Stimulated activated CD4-positive, alpha-beta T cell treated with anti-CD3 and anti-CD28 coated beads, TNF-alpha, amount 100 ng/mL, for 1 hour (primary cell): Measurements from ENCODE around the gene FNIP2.

Experiments
- DNase-seq, 3 donors: peaks; one replicate each; pipeline ENCODE4 v3.0.0-alpha.2; 2020; ENCODE audit warnings: low read depth in 3 of 3, low spot score in 1 of 3

FNIP2 gene

DNA sequence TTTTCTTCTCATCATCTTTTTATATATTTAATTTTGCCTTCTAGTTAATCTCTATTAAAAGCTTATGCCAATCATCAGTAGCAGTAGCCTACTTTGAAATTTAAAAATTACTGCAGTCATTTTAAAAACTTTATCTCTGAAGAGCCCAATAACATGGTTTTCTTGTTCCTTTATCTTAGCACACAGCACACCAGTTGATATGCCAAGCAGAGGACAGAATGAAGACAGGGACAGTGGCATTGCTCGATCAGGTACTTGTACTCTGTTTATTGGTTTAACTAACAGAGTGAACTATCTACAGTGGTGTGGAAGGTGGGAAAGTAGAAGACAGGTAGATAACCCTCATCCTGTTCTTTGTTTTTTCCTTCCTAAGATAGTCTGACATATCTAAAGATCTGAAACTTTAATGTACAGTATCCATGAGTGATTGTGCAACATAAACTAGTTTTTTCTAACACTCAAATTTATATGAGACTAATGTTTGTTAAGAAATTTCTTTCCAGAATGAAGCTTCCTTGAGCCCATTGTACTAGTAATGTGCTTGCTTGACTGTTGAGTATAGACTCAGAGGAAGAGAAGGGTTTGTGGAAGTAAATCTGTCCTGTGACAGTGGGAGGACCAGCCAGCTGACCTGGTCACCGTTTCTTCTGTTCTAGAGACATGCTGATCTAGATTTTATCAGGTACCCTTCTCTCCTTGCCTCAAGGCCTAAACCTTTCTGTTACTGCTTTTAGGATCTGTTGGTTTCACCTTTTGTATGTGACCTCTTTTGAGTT lies 66.6 kb downstream of the FNIP2 start:
- no peak for DNase-seq

DNA sequence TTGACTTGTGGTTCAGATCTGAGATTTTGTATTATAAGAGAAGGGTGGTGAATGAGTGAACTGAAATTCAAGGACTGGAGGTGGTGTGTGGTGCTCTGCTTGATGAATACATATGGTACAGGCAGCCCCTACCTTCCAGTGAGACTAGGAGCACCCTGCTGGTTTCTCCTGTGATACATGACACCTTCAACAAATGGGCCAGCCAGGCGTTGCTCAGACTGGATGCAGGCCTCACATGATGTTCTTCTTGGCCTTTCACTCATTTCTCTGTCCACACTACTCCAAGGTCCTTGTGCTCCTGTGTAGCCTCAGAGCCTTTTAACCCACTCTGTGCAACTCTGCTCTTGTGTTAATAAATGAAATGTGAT lies 67.2 kb downstream of the FNIP2 start:
- no peak for DNase-seq

DNA sequence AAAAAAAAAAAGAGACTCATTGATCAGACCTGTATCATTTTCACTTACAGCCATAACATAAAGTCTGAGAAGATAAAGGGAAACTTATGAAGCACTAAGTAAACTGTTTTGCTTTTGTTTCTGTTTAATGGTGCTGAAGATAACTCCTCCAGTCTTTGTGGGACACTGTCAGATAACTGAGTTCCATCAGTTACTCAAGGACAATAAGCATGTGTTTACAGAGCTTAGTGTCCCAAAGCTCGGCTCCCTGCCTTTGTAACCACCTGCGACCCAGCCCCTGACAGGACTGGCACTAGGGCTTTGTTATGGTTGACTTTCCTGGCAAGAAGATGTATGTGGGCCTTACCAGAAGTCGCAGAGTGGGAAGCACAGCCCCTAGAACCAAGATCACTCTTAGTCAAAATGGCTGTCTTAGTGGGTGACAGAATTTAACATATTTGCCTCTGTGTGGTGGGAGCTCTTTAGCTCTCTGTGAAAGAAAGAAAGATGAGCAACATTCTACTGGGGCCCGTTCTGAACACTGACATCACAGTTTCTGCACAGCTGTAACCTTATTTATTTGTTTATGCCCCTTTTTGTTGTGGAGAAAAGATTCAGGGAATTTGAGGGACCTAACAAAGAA lies 68.1 kb downstream of the FNIP2 start:
- no peak for DNase-seq

DNA sequence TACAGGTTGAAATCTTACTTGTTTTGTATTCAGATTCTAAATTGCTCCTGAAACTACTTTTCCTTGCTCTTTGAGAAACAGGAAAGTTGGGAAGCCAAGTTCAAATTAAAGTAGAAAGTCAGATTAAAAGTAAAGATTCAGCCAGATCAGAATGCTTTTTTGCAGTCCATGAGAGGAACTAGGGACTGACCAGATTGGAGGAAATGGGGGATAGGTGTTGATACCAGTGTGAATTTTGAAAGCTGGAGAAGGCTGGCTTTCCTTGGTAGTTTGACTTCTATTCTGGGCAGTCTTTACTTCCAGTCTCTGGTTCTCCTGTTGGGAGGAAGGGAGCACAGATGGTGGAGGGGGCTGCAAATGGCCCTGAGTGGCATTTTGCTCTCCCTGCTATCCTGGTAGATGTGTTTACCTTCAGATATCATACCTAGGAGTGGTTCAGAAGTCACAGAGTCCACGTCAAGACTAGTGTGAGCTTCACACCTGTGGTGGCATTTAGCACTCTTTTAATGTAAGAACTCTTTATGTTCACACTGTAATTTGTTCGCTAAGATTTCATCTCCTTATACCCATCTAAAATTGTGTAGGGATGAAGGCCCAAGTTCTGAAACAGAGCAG lies 68.8 kb downstream of the FNIP2 start:
- DNase-seq: no peak

DNA sequence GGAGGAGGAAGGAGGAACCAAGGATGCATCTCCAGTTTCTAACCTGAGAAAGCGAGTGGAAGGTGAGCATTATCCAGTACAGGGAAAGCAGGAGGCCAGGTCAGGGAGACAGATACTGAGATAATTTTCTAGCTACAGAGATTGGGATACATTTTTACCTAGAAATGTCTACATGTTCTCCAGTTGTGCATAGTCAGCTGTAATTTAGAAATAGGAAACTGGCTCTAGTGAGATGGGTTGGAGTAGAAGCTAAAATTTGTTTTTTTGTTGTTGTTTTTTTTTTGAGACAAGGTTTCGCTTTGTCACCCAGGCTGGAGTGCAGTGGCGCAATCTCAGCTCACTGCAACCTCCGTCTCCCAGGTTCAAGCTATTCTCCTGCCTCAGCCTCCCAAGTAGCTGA lies 71.3 kb downstream of the FNIP2 start:
- no peak for DNase-seq

DNA sequence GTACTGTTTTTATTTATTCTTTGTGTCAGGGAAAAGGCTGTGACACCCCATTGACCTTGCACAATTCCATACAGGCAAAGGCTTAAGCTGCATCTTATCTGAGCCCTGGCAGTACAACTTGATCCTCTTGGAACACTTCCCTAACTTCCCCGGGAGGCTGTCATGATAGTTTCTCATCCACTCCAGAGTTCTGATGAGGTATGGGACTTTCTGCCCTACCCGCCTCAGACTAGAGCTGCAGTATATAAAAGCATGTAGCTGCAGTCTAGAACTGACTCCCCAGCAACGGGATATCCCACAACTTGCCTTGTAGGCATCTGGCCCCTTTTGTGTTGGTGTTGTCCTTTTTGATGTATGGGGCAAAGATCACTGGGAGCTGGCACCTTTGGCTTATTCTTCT lies 72.7 kb downstream of the FNIP2 start:
- no peak for DNase-seq

DNA sequence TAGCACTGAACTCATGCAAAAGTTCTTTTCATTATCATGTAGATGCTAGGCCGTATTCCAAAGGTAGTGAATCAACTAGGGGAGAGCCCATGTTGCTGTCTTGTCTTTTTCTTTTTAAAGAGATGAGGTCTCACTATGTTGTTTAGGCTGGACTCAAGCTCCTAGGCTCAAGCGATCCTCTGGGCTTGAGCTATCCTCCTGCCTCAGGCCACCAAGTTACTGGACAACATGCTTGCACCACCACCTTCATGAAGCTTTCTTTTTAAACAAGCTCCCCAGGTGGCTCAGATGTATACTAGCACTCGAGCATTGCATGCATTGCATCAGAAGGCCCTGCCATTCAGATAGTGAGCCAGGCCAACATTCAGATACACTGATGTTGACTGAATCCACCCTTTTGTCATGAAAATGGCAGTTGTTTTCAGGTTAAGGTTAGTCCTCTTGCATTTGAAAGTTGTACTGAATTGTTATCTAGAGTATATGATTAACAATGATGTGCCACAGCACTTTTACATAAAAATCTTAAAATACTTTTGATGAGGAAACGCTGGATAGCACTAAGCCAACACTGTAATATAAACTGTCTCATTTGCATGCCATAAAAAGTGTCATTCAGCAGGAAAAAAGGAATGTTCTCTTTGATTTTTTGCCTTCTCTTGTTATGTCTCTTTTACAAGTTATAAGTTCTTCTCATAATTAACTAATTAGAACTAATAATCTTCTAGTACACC lies 76.7 kb downstream of the FNIP2 start:
- DNase-seq: no peak

DNA sequence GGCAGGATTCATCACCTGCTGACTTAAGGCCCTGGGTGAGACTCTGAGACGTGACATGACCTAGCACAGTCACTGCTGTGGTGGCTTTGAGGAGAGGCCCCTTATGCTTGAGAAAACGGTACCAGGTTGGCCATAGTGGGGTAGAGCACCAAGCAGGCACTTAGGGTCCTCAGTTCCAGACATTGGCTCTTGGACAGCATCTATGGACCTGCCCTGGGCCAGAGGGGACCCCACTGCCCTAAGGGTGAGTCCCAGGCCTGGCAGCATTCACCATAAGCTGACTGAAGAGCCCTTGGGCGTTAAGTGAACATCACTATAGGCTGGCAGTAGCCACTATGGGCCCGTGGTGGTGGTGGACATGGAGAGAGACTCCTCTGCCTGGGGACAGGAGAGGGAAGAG lies 78.7 kb downstream of the FNIP2 start:
- DNase-seq: no peak

DNA sequence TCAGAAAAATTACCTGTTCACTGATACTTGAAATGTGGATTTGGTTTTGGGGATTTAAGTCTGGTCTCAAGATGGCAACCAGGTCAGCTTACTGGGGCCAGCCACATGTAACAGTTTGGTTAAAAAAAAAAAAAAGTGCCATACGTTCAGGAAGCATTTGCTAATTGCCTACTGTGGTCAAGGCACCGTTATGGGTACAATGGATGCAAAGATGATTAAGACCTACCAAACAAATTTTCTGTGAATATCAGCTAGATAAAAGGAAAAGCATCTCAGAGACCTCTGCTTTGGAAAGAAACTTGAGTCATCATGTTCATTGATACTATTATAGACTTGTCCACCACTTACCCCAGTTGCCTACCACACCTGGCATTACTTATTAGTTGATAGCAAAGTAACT lies 80.9 kb downstream of the FNIP2 start:
- no peak for DNase-seq

DNA sequence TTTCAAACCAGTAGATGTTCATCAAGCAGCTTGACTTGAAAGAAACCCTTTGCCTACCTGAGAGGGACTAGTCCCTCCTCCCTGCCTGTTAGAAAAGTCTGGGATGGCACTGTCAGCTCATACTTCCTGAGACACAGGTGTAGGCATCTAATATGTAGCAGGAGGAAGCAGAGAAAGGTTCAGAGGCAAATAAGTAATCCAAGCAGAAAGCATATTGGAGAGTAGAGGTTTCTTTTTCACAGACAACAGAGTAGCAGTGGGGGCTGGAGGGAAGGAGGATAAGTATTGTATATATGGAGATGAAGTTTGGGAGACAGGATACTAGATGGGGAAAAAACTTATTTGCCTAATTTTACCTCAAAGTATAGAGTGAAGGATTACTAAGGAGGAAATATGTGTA lies 81.5 kb downstream of the FNIP2 start:
- no peak for DNase-seq

DNA sequence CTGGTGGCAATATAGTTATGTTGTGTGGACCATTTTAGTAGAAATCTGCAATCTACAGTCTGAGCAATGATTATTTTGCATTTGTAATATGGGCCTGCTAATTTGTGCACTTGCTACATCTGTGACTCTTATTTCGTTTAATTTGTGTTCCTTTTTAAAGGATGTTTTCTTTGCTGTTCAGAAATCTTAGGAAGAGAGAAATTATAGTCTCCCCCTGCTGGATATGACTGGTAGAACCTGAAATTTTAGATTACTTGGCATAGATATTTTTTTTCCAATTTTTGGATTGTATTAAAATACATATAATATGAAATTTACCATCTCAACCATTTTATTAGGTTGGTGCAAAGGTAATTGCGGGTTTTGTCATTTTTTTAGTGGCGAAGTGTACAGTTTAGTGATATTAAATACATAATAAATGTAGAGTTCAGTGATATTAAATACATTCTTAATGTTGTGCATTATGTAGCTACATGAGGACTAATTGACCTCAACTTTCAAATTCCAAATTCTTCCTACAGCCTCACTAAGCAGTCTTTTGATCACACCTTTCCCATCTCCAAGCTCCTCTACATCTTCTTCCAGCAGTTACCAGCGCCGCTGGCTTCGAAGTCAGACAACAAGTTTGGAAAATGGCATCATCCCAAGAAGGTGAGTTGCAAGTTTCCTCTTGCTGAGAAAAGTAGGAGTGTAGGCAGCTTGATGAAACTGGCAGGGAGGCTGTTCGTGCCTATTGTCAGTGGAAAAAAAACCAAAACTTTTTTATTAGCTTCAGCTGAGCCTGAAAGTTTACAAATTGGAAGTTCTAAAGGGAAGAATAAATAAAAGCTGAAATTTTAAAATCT lies 82.2 kb downstream of the FNIP2 start:
- no peak for DNase-seq

DNA sequence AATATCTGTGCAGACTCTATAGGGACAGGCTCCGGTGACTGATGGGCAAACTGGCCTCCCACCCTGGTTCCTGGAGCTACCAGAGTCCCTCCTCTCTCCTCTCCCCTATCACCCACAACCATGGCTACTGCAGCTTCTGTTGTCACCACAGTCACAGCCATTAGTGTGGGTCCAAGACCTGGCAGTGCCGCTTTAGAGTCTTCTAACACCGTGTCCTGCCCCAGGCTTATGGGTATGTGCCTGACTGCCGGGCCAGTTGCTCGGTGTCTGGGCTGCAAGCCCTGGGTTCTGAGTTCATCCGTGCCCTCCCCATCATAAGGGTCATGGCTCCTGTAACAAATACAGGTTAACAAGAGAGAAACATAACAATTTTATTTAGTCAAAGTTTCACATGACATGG lies 85.4 kb downstream of the FNIP2 start:
- no peak for DNase-seq

DNA sequence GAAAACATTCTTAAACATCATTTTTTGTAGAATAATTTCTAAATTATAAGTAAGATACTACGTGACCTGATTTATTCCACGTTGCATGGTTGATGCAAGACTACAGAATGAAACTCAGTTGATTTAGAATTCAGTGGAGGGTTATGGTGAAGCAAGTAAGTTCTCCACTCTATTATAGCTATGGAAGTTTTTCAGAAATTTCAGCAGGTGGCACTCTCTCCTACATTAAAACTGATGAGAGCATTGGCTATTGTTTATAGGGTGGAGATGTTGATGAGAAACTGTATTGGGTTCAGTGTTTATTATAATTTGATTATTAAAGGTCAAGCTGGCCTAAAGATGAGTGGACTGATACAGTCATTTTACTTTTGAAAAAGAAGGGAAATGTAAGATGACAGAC lies 88.0 kb downstream of the FNIP2 start:
- DNase-seq: no peak

DNA sequence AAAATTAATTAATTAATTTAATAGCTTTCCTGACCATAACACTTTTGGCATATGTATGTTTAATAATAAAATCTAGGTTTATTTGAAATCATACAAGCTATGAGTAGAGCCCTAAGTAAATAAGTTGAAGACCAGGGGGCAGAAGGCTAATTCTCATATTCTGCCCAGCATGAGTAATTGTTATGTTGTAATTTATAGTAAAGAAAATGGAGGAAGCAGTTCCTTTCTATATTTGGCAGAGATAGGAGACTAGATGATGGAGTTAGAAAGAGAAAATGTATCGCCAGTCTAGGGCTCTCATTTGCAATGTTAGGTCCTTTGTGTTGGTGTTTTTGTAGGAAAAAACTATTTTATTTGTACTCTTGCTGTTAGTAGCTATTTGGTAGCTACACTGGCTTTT lies 89.1 kb downstream of the FNIP2 start:
- no peak for DNase-seq

DNA sequence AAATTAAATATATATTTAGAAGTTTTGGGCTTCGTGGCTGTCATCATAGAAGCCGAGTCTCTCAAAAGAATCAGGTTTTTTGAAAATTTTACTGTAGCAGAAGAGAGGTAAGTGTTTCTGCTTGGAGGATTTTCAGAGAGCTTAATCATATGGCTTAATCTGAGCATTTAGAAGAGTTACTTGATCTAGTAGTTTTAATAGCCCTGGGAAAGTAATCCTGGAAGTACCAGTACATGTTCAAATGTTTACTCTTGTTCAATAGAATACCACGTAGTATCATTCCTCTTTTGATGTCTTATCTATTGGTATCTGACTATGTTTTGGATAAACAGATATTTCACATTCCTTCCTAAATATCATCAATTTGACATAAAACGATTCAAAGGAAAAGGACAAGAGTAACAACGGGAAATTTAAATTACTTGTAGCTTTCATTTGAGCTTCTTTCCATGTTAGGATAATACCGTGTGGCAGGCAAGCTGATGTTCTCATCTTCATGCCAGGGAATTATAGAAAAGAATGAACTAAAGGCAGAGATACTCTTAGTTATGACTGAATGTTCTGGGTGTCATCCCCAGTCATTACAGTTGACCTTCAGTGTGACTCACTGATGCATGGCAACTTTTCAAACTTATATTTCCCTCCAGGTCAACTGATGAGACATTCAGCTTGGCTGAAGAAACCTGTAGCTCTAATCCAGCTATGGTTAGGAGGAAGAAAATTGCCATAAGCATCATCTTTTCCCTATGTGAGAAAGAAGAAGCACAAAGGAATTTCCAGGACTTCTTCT lies 89.8 kb downstream of the FNIP2 start:
- DNase-seq: no peak

DNA sequence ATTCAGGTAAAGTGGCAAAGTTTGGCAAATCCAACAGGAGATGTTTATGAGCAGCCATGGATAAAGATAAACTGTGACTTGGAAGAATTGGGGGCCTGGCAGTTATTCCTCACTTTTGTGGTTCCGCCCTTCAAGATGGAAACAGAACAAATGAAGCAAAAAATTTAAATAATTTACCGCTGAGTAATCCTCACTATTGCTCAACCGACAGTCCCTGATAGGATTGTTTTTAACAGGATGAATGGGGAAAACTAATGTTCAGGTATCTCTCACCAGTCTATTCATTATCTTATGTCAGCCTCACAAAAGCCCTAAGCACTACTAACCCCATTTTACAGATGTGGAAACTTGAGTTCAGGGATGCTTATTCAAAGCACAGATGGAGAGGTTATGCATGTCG lies 90.8 kb downstream of the FNIP2 start:
- no peak for DNase-seq

DNA sequence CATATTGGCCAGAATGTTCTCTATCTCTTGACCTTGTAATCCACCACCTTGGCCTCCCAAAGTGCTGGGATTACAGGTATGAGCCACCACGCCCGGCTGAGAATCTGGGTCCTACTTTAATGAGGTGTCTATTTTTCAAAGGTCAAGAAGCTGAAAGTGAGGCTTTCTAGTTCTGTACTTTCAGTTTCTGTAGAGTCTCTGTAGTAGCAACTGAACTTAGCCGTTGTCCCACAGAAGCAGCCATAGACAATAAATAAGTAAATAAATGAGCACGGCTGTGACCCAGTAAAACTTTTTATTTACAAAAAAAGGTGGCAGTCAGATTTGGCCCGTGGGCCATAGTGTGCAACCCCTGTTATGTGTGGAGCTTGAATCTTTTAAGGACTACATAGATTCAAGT lies 92.0 kb downstream of the FNIP2 start:
- DNase-seq: no peak

DNA sequence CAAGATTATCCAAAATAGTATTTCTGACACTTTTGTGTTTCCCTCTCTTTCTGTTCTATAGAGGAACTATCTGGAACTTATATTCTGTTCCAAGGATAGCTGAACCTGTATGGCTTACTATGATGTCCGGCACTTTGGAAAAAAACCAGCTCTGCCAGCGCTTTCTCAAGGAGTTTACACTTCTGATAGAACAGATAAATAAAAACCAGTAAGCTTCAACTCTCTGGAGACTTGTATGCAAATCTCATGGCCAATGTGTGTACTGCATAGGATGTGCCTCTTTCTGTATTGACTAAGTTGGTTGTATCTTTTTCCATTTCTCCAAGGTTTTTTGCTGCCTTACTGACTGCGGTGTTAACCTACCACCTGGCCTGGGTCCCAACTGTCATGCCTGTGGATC lies 92.5 kb downstream of the FNIP2 start:
- DNase-seq: no peak

DNA sequence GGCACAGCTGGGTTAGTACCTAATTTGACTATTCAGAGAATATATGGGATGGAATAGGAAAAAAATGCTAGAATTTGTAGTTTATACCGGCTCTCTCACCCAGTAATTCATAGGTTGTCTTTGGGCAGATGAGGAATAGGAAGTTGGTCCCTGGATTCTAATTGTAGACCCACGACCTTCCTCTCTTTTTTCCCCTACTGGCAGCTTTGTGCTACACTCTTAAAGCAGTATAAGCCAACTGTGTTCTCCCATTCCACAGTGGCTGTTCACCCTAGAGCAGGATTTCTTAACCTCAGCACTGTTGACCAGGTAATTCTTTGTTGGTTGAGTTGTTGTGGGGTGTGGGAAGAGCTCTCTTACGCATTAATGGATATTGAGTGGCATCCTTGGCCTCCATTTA lies 92.9 kb downstream of the FNIP2 start:
- DNase-seq: no peak

DNA sequence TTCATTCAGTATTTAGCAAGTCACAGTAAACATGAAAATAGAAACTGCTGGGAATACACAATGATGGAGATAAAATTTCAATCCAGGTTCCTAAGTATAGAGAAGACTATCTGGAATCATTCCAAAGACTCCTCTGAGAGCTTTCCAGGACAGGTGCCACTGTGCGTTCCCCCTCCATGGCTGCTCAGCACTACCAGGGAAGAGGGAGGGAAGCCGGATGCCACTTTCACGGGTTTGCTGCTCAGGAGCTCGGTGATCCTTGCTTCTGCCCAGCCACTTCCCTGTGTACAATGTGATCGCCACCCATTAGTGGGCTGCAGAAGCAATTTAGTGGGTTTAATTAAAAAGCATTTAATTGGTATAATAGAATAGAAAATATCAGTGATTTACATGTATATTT lies 94.5 kb downstream of the FNIP2 start:
- DNase-seq: no peak
